ENCODE results near the gene SLC25A48.
A peak's percentile ranks its signal among the peaks of the same experiment; 100 is the strongest.

The SLC25A48 gene

GRCh38 chr5:135887447-135887864 lies 53.0 kb downstream of the SLC25A48 start:
- peak; percentile 80 for DNase-seq (ENCODE audit: low spot score)
- TF ChIP-seq CTCF (conservative IDR thresholded peaks at IDR 0.05; ENCODE audit: low read depth), result peak; percentile 92
- H3K27ac ChIP-seq, result no peak overlapping the region
- ChIA-PET CTCF (interaction anchor here (0.7 to 1.0 kb wide), 4 partner anchors 24 to 287 kb away, joined by 3 read pairs; no protein-coding TSS in a partner anchor), POLR2A (ENCODE audit: low non-redundant PET) (no interaction called here)

- ChIA-PET POLR2A (ENCODE audit: low non-redundant PET) (no interaction called here), CTCF (interaction anchor here (0.7 to 1.9 kb wide), 7 partner anchors 10 to 324 kb away, joined by 3 to 7 read pairs (median 3); no protein-coding TSS in a partner anchor)
- no peak overlapping the region for H3K27ac ChIP-seq
- no peak for DNase-seq (ENCODE audit: low spot score)
- no peak for TF ChIP-seq CTCF (conservative IDR thresholded peaks at IDR 0.05; ENCODE audit: low read depth)
These were observed 53.6 kb downstream of the SLC25A48 start for GRCh38 chr5:135887881-135888614.

- ChIA-PET CTCF (interaction anchor here (1.1 kb wide), 1 partner anchor 322 kb away, joined by 4 read pairs; no protein-coding TSS in a partner anchor), POLR2A (ENCODE audit: low non-redundant PET) (no interaction called here)
- TF ChIP-seq CTCF (conservative IDR thresholded peaks at IDR 0.05; ENCODE audit: low read depth), result no peak
- DNase-seq (ENCODE audit: low spot score), result no peak
- H3K27ac ChIP-seq, result no peak overlapping the region
These were observed 55.8 kb downstream of the SLC25A48 start for GRCh38 chr5:135890296-135890695.

- POLR2A ChIA-PET (ENCODE audit: low non-redundant PET), result no interaction called here
- CTCF ChIA-PET, result interaction anchor here (0.6 to 1.1 kb wide), 3 partner anchors 17 to 321 kb away, joined by 3 to 6 read pairs (median 4); no protein-coding TSS in a partner anchor
These were observed 56.4 kb downstream of the SLC25A48 start for GRCh38 chr5:135890867-135891266.

GRCh38 chr5:135891268-135891667 lies 56.8 kb downstream of the SLC25A48 start:
- no peak overlapping the region for H3K27ac ChIP-seq
- DNase-seq (ENCODE audit: low spot score), result no peak
- POLR2A ChIA-PET (ENCODE audit: low non-redundant PET), result no interaction called here
- CTCF ChIA-PET, result interaction anchor here (0.6 to 1.1 kb wide), 4 partner anchors 18 to 425 kb away, joined by 3 to 6 read pairs (median 4); no protein-coding TSS in a partner anchor
- TF ChIP-seq CTCF (conservative IDR thresholded peaks at IDR 0.05; ENCODE audit: low read depth), result no peak

More at GRCh38 chr5:135890867-135891266, 56.4 kb downstream of the SLC25A48 start:
- H3K27ac ChIP-seq, result no peak overlapping the region
- no peak for DNase-seq (ENCODE audit: low spot score)
- no peak for TF ChIP-seq CTCF (conservative IDR thresholded peaks at IDR 0.05; ENCODE audit: low read depth)

GRCh38 chr5:135891791-135892190 lies 57.3 kb downstream of the SLC25A48 start:
- POLR2A ChIA-PET (ENCODE audit: low non-redundant PET), result no interaction called here
- CTCF ChIA-PET, result interaction anchor here (0.6 kb wide), 1 partner anchor 425 kb away, joined by 3 read pairs; no protein-coding TSS in a partner anchor
- TF ChIP-seq CTCF (conservative IDR thresholded peaks at IDR 0.05; ENCODE audit: low read depth), result no peak
- H3K27ac ChIP-seq, result no peak overlapping the region
- no peak for DNase-seq (ENCODE audit: low spot score)
